MV-4-11 (cell line): ENCODE measurements around the gene PRKCE.

Experiments used
- DNase-seq: peaks from one replicate; lab custom pipeline; 2025; lab: John Stamatoyannopoulos, UW

PRKCE gene

DNA sequence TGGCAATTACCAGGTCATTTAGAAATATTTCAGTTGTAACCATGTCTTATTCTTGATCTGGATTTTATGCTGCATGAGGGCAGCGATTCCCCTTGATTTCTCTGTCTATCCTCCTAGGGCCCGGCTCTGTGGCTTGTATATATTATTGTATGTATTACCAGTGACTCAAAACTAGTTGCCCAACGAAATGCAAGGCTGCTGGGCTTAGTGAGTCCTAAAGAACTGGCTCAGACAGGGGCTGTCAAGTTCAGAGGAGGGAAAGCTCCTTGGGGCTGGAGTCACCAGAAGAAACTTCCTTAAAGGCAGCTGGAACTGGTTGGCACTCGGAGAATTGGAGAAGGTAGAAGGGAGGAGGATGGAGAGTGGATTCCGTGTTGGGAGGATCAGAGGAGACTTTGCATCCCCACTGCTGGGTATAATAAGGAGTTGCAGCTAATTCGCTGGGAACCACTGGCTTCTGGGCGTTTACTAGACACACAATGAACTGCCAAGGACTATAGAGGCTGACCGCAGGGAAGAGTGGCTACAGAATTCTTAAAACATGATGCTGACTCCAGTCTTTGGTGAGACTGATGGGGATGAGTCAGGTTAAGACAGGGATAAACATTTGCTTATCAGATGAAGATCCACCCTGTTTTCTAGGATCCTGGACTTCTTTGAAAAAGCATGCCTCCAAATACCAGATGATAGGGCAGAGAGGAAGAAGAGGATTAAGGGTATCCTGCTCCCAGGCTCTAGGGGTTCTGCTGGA lies 104.3 kb downstream of the PRKCE start:
- DNase-seq: no peak

DNA sequence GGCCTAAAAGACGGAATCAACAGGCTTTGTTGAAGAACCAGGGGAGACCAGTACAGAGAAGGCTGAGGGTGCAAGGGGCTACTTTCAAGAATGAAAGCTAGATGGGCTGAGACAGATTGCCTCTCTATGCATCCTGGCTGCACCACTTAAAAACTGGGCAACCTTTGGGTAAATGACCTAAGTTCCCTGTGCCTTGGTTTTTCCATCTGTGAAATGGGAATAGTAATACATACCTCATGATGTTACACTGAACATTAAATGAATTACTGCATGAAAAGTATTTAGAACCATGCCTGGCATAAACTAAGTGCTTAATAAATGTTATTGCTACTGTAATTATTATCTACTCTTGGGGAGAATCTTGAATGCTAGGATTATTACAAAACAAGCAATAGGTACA lies 106.5 kb downstream of the PRKCE start:
- DNase-seq: no peak

DNA sequence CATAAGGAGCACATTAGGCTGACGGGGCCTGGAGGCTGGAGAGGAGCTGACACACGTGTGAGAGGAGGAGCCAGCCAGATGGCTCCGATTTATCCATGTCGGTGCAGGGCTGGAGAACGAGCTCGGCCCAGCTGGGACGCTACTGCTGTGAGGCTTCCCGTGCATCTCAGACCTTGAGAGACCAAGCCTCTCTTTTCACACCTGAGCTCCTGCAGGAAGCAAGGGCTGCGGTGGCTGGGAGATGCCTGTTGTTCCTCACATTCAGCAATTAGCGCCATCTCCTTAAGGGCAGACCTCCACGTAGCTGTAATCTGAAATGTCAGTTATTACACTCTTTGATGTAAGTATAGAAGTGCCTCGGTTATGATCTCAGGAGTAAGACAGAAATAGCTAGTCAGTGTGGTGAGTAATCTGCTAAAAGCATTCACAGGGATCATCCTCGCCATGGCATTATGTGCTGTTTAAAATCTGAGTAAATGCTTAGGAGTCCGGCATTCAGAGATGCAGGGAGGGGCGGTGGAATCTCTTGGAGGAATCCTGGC lies 107.9 kb downstream of the PRKCE start:
- DNase-seq: no peak

DNA sequence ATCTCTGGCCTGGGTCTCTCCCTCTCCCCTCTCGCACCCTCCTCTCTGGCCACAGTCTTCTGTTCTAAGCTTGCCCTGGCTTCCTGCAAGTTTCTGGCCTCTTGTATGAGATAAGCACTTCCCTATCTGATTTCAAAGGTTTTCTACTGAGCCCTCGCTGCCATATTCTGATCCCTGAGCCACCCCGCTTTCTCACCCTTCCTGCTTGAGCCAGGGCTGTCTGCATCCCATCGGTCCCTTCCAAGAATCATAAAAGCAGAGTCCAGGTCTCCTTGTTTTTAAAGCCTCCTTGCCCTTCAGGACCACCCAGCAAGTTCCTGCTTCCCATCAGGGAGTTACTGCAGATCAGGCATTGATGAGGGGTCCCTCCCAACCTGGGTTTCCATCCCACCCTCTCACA lies 110.2 kb downstream of the PRKCE start:
- DNase-seq: peak; percentile 18

DNA sequence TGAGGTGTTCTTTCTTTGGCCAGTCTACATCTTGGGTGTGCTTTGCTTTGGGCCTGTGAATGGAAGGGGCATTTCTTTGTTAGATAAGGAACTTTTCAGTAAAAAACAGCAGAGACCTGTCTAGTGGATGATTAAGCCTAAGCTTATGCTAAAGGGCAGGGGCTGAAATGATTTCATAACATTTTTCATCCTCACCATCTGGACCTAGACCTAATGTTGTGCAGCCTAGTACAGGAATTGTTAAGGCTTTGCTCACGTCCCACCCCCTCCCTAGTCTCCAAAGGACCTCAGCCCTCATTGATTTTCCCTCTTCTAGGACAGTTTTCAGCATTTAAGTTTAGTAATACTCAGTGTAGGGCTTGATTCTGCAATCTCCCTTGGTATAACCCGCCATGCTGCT lies 111.8 kb downstream of the PRKCE start:
- peak; percentile 35 for DNase-seq

DNA sequence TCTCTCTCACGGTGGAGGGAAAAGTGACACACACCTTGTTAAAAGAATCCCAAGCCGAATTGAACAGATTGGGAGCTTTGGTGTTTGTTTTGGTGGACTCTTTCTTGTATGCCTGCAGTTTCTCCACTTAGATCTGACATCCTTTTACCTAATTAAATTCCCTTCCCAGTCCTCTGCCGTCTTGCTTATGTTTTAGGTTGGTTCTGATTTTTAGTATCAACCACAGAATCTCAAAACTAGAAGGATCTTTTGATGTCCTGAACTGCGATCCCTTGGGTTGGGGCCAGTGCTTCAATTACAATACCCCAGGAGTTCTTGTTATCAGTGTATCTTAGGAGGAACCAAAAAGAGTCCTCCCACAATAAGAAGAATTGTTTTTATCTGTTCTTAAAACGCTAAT lies 112.3 kb downstream of the PRKCE start:
- no peak for DNase-seq

DNA sequence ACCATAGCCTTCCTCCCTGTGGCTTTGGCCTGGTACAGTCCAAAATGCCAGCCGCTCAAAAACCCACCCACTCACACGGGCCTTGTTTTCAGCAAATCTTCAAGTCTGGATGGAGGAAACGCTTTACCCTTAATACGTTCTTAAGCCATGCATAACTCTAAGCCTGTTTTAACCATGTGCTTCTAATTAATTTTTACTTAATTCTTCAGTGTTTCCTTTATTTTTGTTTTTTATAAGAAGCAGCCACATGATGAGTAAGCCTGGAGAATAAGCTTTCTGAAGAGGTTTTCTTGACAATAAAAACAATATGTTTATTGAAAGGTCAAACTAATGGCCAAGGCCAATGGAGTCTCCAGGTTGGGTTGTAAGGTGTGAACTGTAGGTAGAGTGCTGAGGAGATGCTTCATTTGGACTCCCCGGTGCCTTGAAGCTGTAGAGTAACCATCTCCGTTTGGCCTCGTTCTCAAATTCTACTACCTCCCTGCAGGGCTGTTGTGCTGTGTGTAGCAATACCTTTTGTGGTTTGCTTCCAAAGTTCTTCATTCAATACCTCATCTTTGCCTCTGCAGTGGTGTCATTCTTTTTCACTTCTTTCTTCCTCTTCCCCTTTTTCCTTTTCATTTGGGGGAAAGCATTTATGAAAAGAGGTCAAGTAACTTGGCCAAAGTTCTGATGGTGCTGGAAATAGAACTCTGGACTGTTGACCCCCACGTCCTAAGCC lies 113.7 kb downstream of the PRKCE start:
- peak; percentile 93 for DNase-seq

DNA sequence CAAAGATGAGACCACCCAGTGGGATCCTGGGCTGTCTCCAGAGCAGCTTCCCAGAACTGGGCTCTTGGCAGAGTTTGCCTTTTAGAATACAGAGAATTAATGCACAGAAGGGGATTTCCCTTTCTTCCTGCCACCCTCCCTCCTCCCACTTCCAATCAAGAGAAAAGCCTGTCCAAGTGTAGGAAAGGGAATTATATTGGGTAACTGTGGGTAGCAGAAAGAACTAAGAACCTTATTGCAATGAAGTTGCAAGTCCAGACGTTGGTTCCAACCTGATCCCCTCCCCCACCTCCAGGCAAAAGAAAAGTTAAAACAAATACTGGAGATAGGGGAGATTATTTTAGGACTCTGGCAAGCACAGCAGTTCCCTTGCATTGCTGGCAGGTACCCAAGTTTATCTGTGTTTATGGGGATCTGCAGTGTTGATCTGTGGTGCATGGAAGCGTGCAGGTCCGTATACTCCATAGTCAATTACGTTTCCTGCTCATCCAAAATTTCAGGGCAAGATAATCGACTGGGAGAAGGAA lies 114.3 kb downstream of the PRKCE start:
- DNase-seq: peak; percentile 74

DNA sequence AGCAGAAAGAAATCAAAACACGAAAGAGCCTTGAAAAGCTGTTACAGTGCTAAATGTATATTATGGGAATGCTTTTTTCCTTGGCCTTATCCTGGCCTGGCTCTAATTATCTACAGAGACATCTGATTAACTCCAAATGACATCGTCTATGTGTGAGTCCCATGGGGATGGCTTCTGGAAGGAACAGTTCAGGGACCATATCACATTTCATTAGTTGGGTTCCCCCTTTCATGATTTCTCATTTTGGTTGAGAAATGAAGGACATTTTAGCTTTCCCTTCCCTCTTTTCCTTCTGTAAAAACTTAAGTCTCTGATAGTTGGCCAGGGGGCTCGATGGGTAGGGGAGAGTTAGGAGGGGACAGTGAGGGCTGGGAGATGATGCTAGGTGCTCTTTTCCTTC lies 116.7 kb downstream of the PRKCE start:
- DNase-seq: no peak

DNA sequence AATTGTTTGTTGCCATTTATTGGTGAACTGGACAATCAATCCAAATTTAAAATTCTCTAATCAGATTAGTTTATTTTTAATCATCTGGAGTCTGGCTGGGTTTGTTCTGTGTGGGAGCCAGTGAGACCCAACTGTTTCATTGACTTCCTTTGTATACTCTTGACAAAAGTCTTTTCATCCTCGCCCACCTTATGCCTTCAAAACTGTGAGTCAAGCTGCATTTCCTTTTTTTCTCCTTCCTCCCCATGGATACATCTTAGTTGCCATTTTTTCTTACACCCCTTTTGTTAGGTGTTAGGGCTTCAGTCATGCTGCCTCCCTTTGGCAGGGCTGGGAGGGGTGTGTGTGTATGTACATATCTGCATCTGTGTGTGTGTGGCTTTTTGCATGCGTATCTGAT lies 117.6 kb downstream of the PRKCE start:
- no peak for DNase-seq

DNA sequence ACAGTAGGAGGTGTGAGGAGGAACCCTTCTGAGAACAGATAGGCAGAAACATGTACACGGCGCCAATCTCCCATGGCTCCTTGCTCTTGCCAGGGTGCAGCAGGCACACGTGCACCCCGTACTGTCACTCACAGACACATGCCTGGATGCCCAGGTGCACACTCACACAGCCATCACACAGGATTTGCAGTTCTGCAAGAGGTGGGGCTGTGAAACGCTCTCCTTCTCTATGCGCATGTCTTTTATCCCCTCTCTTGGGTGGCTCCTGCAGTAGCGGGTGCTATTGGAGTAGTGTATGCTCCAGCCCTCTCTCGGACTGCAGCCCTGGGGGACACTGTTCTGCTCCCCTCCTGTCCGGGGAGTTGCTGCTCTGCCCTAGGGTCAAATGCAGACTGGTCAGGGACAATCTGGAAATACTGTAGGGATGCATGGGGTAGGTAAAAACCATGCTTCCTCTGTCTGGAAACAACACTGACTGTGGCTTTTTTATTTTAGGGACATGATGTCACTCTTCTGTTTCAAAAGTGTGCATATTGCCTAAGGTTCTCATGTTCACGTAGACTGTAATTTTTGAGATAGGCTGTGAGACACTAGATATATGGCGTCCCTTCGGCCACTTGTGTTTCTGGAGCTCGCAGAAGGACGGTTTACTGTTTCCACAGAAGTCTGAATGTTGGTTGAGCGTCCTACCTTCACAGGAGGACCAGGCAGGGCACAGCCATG lies 118.5 kb downstream of the PRKCE start:
- DNase-seq: peak; percentile 68

DNA sequence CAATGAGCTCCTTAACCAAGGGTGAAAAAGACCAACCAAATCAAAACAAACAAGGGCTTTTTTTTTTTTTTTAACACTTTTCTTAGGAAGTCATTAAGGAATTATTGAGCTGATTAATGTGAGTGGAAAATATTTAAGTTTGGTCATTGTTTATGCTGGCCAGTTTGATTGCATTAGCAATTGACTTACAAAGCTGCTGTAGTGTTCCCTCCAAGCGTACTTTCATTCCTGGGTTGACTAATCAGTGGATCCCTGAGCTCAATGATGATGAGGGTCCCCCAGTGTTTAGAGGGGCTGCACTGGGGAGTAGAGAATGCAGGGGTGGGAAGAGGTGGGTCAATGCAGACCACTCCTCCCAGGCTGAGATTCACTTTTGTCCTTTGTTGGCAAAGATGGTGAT lies 119.3 kb downstream of the PRKCE start:
- DNase-seq: no peak

DNA sequence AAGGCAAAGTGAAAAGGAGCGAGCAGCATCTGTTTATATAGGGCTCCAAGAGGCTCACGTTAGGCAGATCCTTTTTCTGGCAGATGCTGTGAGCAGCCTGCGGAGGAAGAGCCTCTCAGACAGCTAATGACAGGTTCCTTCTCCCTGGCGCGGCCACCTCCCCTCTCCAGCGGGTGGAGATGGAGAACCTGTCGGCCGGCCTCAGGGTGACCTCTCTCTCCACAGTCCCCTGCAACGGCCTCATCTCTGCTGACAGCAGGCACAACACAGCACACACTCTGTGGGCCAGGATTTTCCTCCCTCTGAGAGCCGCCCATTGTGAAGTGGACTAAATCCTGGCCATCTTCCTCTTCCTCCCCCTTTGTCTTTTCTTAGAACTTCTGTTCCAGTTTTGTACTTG lies 119.8 kb downstream of the PRKCE start:
- peak; percentile 68 for DNase-seq

DNA sequence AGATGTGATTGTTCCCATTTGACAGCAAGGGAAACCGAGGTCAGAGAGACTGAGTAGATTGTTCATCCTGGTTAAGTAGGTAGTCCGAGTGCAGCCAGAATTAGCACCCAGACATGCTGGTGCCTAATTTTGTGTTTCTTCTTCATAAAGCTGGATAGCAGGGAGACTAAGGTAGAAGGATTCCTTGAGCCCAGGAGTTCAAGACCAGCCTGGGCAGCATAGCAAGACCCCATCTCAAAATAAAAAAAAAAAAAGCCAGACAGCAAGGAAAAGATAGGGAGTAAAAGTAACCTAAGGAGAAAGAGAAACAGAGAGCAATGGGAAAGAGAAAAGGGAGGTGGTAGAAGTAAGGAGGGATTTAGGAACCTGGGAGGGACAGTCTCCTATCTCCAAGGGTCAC lies 120.6 kb downstream of the PRKCE start:
- no peak for DNase-seq

DNA sequence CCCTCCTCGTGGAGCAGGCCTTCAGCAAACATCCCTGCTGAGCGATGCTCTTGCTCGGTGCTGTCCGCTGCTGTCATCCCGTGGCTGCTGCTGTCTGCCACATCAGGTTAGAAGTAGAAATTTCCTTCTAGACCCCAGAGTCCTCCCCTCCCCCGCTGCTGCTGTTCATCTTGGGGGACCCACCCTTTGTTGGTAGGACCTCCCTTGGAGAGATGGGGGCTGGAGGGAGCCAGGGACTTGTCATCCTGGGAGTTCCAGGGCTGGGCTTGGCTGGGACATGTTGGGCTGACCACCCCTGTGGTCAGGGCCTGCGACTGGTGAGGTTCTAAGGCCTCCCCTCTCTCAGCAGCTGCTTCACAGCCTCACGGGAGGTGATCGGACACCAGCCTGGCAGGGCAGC lies 122.4 kb downstream of the PRKCE start:
- no peak for DNase-seq

DNA sequence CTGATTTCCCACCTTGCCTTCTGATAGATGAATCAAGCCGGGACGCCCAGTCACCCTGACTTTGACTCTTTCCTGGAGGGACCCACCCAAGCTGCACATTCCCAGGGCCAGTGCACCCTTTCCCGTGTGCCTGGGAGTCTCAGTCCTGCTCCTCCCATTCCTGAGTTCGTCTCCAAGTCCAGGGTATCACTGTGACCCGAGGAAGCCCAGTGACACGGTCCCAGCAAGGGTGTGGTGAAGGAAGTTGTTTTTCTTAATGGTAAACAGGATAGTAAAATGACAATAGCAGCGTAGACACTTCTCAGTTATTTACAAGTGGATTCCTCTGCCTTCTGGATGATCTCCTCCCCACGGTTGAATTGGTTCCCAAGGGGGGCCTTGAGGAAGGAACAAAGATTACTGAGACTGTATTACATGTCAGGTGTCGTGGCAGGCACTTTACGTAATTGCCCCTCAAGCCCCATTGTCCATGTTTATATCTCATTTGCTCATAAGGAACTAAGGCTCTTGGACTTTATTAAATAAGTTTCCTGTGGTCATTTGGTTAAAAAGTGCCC lies 123.3 kb downstream of the PRKCE start:
- no peak for DNase-seq

DNA sequence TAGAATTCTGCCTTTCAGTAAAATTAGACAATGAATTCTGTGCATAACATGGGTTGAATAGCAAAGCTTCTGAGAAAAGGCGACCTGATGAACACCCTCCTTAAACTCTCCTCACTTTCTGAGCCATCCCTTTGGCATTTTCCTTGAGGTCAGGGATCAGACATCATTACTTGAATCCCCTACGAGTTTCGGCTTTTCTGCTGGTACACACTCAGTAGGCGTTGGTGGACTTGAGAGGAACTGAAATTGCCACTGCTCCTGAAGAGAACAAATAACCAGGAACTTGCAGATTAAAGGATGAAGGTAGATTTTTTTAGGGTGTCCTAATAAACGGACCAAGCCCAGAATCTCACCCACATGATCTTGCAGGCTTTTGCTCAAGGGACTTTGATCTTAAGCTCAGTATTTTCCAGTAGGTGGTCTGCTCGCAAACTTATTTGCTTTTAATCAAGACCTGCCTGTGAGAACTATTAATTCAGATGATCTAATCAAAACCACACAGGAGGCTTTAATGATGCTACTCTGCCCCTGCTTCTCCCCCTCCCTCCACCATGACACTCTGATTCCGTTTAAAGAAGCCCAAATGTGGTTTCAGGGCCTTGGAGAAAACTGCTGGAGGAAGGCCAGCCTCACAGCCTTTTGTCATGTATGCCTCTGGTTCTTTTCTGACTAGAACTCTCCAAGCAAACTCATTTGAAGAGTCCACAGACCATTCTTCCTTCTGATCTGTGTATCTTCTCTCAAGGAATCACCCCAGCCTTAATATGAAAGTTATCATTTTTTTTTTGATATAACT lies 124.9 kb downstream of the PRKCE start:
- peak; percentile 70 for DNase-seq

DNA sequence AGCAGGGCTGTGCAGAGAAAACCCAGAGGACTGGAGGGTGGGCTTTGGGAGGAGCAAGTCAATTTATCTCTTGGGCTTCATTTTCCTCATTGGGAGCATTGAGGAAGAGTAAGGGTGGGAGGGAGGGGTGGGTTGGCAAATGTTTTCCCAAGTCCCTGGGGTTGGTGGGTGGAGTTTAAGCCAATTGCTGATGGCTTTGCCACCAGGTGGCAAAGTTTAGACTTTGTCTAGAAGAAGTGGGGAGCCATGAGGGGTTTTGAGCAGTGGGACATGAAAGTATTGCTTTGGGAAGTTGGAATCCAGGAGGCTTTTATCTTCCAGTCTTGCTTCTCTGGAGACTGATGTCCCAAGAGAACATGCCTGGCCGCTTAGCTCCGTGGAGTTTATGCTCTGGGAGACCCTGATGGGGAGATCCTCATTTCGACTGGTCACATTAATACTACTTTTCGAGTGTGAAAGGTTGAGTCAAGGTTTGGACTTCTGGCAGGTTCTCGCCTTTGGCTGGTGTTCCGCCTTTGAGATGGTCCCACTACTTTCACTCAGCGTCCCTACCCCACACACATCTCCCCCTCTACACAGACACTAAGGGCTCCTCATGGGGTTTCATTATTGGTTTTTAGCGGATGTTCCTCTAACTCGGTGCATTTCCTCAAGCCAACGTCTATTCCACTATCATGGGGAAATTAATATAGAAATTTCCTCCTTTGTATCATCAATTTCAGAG lies 126.7 kb downstream of the PRKCE start:
- no peak for DNase-seq

DNA sequence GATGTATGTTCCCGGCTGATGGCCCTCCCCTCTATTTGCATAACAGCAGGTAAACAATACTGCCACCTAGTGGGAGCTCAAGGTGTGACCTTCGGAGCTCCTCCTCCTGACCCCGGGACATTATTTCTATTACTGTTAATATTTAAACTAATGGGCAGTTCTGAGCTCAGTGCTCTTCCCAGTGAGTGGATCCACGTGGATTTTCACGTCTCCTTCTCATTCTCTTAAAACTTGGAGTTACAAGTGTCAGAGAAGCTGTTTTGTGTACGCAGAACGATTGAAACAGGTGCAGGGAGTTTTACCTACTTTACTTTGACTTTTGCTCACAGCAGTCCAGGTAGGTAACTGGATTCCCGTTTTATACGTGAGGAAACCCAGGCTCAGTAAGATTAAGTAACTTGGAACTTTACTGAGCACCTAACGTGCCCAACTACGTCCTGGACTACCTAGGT lies 127.3 kb downstream of the PRKCE start:
- DNase-seq: peak; percentile 61
